ENCODE measurements around the gene ACTL8.

The ACTL8 gene

GRCh38 chr1:17770983-17771382 lies 15.8 kb downstream of the ACTL8 start:
- TF ChIP-seq CTCF (conservative IDR thresholded peaks at IDR 0.05): no peak
- no peak overlapping the region for H3K27ac ChIP-seq

DNA sequence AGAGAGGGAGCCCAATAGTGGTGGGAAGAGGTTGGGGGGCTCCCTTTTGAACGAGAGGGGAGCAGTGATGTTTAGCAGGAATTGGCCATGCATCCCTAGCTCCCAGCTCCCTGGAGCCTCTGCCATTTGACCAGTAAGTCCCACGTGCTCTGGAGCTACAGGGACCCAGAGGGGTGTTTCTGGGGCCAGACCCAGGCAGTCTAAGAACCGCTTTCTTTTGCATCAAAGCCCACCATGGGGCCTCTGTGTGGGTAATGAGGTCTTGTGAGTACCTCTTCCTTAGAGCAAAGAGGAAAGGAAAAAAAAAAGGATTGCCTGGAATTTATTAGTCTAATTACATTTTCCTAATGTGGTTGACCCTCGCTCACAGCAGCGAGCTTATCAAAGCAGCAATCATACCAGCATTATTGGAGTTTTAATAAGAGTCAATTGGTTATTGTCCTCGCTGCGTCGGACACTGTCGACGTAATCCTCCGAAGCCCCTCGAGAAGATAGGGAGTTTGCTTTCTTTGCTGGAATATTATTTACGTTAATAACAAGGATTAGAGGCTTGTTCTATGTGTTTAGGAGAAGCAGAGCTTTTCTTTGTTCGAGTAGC lies 17.6 kb downstream of the ACTL8 start:
- TF ChIP-seq CTCF (conservative IDR thresholded peaks at IDR 0.05): no peak
- H3K27ac ChIP-seq: no peak overlapping the region

DNA sequence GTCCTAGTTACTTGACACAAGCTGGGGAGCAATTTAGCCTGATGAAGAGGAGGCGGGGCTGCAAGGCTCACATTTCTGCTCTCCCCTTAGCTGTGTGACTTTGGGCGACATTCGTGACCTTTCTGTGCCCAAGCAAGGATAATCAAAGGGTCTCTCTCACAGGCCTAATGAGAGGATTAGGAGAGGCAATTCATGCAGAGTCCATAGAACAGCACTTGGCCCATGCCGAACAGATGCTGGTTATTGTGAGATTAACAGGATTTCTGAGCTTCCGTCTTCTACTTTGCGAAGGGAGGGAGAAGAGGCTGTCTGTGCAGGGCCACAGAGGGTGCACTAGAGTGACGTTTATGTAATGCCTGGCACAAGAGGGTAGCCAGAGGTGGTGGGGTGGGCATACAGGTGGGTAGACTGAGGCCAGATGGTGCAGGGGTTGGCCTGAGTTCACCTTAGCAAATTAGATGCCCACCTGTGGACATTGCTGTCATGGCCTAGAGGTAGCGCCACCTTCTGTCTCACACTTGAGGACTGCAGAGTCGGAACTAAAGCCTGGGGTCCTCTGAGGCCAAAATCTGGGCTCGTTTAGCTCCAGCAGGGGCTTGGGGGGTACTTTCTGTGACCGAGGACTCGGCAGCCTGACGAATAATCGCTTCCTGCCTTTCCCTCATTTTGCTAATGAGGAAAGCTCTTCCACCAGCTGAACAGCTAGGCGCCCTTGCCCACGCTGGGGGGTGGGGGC lies 18.6 kb downstream of the ACTL8 start:
- no peak overlapping the region for H3K27ac ChIP-seq
- TF ChIP-seq CTCF (conservative IDR thresholded peaks at IDR 0.05): no peak

GRCh38 chr1:17774452-17774851 lies 19.3 kb downstream of the ACTL8 start:
- no peak overlapping the region for H3K27ac ChIP-seq
- TF ChIP-seq CTCF (conservative IDR thresholded peaks at IDR 0.05): no peak

- no peak for TF ChIP-seq CTCF (conservative IDR thresholded peaks at IDR 0.05)
- H3K27ac ChIP-seq: no peak overlapping the region
Observed at GRCh38 chr1:17775796-17776195, 20.7 kb downstream of the ACTL8 start.

- TF ChIP-seq CTCF (conservative IDR thresholded peaks at IDR 0.05): no peak
- H3K27ac ChIP-seq: no peak overlapping the region
Observed at GRCh38 chr1:17776426-17776825, 21.3 kb downstream of the ACTL8 start.

GRCh38 chr1:17777330-17777729 lies 22.2 kb downstream of the ACTL8 start:
- no peak for TF ChIP-seq CTCF (conservative IDR thresholded peaks at IDR 0.05)
- no peak overlapping the region for H3K27ac ChIP-seq
